BE2C (cell line): Measurements from ENCODE around the gene RNGTT.
A peak's percentile ranks its signal among the peaks of the same experiment; 100 is the strongest.

Experiments
- DNase-seq: peaks from one replicate; pipeline ENCODE4 v3.0.0-alpha.2; 2020
- H3K27me3 ChIP-seq: fragments of 250-450 bp; sonication (Bioruptor Pico); 2 replicates; pipeline ENCODE4 v1.5.1; 2020; ENCODE audit warnings: mild to moderate bottlenecking
- H3K36me3 ChIP-seq: fragments of 250-450 bp; sonication (Bioruptor Pico); 2 replicates; pipeline ENCODE4 v1.5.1; 2020; ENCODE audit warnings: mild to moderate bottlenecking
- H3K4me1 ChIP-seq: fragments of 250-450 bp; sonication (Bioruptor Pico); 2 replicates; pipeline ENCODE4 v1.5.1; 2020
- H3K4me3 ChIP-seq: 2 replicates; pipeline ENCODE4 v1.5.1; 2011; ENCODE audit warnings: low read depth, low read length
- H3K9me3 ChIP-seq: fragments of 250-450 bp; sonication (Bioruptor Pico); 2 replicates; pipeline ENCODE4 v1.5.1; 2020
- TF ChIP-seq, protein P1 (sequence below): IDR thresholded peaks from 2 replicates; pipeline ENCODE4 v1.5.1; 2012; ENCODE audit warnings: mild to moderate bottlenecking, low read depth, low read length

The RNGTT gene

DNA sequence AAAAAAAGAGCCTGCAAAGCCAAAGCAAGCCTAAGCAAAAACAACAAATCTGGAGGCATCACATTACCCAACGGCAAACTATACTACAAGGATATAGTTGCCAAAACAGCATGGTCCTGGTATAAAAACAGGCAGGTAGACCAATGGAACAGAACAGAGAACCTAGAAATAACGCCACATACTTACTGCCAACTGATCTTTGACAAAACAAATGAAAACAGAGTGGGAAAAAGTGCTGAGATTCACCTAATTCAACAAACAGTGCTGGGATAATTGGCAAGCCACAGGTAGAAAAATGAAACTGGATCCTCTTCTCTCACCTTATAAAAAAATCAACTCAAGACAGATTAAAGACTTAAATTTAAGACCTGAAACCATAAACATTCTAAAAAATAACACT is 291.8 kb downstream of the RNGTT start:
- no peak for DNase-seq
- TF ChIP-seq, protein P1, sequence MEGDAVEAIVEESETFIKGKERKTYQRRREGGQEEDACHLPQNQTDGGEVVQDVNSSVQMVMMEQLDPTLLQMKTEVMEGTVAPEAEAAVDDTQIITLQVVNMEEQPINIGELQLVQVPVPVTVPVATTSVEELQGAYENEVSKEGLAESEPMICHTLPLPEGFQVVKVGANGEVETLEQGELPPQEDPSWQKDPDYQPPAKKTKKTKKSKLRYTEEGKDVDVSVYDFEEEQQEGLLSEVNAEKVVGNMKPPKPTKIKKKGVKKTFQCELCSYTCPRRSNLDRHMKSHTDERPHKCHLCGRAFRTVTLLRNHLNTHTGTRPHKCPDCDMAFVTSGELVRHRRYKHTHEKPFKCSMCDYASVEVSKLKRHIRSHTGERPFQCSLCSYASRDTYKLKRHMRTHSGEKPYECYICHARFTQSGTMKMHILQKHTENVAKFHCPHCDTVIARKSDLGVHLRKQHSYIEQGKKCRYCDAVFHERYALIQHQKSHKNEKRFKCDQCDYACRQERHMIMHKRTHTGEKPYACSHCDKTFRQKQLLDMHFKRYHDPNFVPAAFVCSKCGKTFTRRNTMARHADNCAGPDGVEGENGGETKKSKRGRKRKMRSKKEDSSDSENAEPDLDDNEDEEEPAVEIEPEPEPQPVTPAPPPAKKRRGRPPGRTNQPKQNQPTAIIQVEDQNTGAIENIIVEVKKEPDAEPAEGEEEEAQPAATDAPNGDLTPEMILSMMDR = no peak
- no peaks in the 10 kb centered on the region for H3K9me3 ChIP-seq
- no peaks in the 10 kb centered on the region for H3K36me3 ChIP-seq
- no peaks in the 10 kb centered on the region for H3K4me1 ChIP-seq
- no peaks in the 10 kb centered on the region for H3K27me3 ChIP-seq
- H3K4me3 ChIP-seq = no peak overlapping the region

DNA sequence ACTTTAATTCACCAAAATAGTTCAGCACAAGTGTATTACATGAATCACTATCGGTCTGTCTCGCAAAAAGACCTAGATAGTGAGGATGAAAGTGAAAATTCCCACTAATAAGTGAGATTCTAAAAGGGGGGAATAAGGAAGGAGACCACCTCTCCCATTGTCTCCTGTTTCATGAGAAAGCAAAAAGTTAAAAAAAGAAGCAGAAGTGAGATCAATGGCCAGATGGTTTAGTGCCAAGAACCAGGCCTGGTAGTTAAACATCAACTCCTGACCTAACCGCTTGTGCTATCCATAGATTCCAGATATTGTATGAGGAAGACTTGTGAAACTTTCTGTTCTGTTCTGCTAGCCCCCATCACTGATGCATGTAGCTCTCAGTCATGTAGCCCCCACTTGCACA is 293.0 kb downstream of the RNGTT start:
- Histone ChIP-seq H3K36me3 (no peaks in the 10 kb centered on the region), H3K4me1 (no peaks in the 10 kb centered on the region), H3K27me3 (no peaks in the 10 kb centered on the region), H3K9me3 (no peaks in the 10 kb centered on the region), H3K4me3 (no peak overlapping the region)
- DNase-seq = no peak
- TF ChIP-seq, protein P1 = no peak

DNA sequence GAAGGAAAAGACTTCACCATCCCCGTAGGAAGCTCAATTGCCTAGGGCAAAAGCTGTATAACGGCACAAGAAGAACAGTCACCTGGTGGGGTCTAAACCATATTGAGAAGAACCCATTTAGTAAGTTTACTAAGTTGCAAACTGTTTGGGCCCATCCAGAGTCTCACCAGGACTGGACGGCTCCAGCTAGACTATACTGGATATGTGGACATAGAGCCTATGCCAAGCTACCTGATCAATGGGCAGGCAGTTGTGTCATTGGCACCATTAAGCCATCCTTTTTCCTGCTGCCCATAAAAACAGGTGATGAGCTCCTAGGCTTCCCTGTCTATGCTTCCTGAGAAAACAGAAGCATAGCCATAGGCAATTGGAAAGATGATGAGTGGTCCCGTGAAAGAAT is 293.9 kb downstream of the RNGTT start:
- Histone ChIP-seq H3K27me3 (no peaks in the 10 kb centered on the region), H3K4me1 (no peaks in the 10 kb centered on the region), H3K36me3 (no peaks in the 10 kb centered on the region), H3K9me3 (no peaks in the 10 kb centered on the region), H3K4me3 (no peak overlapping the region)
- DNase-seq = no peak
- TF ChIP-seq, protein P1 = no peak

DNA sequence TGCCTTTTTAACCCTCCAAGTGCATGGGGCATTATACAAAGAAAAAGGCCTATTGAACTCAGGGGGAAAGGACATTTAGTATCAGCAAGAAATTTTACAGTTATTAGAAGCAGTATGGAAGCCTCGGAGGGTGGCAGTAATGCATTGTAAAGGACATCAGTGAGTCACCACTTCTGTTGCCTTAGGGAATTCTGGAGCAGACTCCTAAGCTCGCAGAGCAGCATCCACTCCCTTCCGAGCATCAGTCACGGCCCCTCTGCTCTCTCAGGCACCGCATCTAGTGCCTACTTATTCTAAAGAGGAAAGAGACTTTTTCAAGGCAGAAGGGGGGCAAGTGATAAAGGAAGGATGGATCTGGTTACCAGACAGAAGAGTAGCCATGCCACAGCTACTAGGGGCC is 296.5 kb downstream of the RNGTT start:
- Histone ChIP-seq H3K36me3 (no peaks in the 10 kb centered on the region), H3K9me3 (no peaks in the 10 kb centered on the region), H3K27me3 (no peaks in the 10 kb centered on the region), H3K4me3 (no peak overlapping the region), H3K4me1 (no peaks in the 10 kb centered on the region)
- TF ChIP-seq, protein P1 = no peak
- peak; percentile 34 for DNase-seq

DNA sequence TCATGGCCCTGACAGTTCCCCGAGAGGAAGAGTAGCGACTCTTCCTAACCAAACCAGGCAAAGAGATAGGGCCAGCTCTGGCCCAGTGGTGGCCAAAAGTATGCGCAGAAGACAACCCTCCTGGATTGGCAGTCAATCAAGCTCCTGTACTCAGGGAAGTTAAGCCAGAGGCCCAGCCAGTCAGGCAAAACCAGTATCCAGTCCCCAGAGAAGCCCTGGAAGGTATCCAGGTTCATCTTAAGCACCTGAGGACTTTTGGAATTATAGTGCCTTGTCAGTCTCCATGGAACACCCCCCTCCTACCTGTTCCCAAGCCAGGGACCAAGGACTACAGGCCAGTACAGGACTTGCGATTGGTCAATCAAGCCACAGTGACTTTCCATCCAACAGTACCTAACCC is 298.3 kb downstream of the RNGTT start:
- TF ChIP-seq, protein P1 = no peak
- no peak for DNase-seq
- Histone ChIP-seq H3K36me3 (no peaks in the 10 kb centered on the region), H3K9me3 (no peaks in the 10 kb centered on the region), H3K27me3 (no peaks in the 10 kb centered on the region), H3K4me1 (no peaks in the 10 kb centered on the region), H3K4me3 (no peak overlapping the region)

DNA sequence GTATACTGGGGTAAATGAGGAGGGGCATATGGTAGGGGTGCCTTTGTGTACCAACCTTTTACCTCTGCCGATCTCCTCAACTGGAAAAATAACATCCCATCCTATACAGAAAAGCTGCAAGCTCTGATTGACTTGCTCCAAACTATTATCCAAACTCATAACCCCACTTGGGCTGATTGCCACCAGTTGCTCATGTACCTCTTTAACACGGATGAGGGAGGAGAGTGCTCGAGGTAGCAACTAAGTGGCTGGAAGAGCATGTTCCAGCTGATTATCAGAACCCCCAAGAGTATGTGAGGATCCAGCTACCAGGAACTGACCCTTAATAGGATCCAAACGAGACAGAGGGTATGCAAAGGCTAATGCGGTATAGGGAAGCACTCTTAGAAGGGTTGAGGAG is 299.6 kb downstream of the RNGTT start:
- Histone ChIP-seq H3K9me3 (no peaks in the 10 kb centered on the region), H3K36me3 (no peaks in the 10 kb centered on the region), H3K4me1 (no peaks in the 10 kb centered on the region), H3K27me3 (no peaks in the 10 kb centered on the region), H3K4me3 (no peak overlapping the region)
- TF ChIP-seq, protein P1 = no peak
- DNase-seq = no peak
